Neural progenitor cell (in vitro differentiated cells): Measurements from ENCODE around the gene SIM2.

Experiments used
- CTCF ChIP-seq: fragments of 200-600 bp; sonication (generic); IDR thresholded peaks from 2 replicates; pipeline ENCODE4 v1.5.1; 2017; ENCODE audit warnings: antibody characterized with exemption, mild to moderate bottlenecking
- EZH2 ChIP-seq: fragments of 200-600 bp; sonication (generic); IDR thresholded peaks from 2 replicates; pipeline ENCODE4 v1.6.1; 2017; ENCODE audit warnings: antibody characterized with exemption, mild to moderate bottlenecking, moderate library complexity

DNA sequence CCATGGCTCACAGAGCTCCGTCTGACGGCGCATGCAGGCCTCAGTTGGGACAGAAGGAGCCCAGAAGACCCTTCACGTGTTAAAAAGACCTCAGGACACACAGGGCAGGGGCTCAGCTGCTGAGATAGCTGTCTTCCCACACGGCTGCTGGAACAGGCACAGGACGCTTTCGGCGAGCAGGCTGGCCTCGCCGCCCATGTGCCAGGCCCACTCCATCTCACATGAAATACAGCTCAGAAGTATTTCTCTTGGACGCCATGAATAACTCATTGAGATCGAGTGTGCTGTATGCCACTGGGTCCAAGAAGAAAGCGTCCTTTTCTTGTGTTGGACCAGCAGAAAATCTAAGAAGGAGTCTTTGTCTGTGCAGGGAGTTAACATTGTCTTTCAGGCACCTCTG is 69.6 kb downstream of the SIM2 start:
- TF ChIP-seq CTCF: no peak
- no peak for TF ChIP-seq EZH2
